Measurements from ENCODE around the gene LMTK2. TPM values are rescaled to one million over a fixed set of nuclear protein-coding genes. Genes with fewer than 3 reads are reported as not detected.

Gene LMTK2
- total RNA-seq, 5 donors from 2014 or later (not counting 1 experiment from before 2014, with no cell fraction given): 15.4 to 26.8 (median 23.4) TPM

DNA sequence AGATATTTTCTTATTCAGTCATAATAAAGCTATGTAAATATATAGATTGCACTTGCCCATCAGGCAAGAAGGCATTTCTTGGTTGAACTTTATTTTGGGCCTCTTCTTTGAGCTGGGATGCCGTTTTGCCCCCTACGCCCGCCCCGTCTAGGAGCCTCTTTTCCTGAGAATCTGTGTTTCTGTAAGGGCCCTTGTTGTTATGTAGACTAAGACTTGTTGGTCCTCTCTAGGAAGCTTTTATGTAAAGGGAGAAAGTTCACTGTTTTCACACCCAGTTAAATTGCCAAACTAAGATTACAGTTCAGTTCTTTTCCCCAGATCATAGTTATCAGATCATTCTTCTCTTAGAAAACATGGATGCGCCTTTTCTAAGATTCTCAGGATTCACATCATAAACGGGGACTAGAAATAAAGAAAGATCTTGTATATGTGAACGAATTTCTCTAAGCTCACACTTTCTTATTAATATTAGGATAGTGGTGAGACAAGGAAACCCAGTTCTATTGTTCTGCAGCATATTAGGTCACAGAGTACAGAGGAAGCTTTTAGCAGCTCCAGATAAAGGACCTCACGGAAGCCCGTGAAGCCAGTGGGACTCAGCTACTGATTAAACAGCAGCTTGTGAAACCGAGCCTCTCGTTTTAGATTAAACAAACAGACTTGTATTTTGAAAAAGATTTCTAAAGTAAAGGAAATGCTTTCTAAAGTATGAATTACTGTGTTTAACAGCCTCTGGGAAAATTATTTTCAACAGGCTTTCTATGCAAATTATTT is 3.8 kb downstream of the LMTK2 start:
- ChIA-PET POLR2A (interaction anchor here (0.5 to 1.4 kb wide), 5 partner anchors 9 to 313 kb away, joined by 3 to 4 read pairs (median 3); no protein-coding TSS in a partner anchor), CTCF (interaction anchor here (0.5 to 1.9 kb wide), 15 partner anchors 10 to 291 kb away, joined by 3 to 10 read pairs (median 4); no protein-coding TSS in a partner anchor)
- H3K27ac Mint-ChIP-seq: no peak overlapping the region
- no peaks in the 10 kb centered on the region for H3K9me3 Mint-ChIP-seq
- Histone ChIP-seq H3K4me1 (ENCODE audit: control insufficient read depth in 1 of 2, extremely low read depth in 1 of 2, insufficient read depth in 2 of 2, low read length in 2 of 2) (peaks cover 10 to 18% of the 10 kb centered on the region in 2 experiments), H3K9me3 (no peaks in the 10 kb centered on the region), H3K36me3 (ENCODE audit: control insufficient read depth in 2 of 2, extremely low read depth in 1 of 2, insufficient read depth in 1 of 2, low read length in 1 of 2) (peaks cover 0 to 6% of the 10 kb centered on the region in 2 donors), H3K27me3 (replicated peaks in 1 of 2; ENCODE audit: control insufficient read depth in 2 of 2, extremely low read depth in 1 of 2, insufficient read depth in 2 of 2, low read length in 1 of 2) (peaks cover 0 to 1% of the 10 kb centered on the region in 2 experiments), H3K27ac (ENCODE audit: low read length) (no peak overlapping the region), H3K4me3 (ENCODE audit: control insufficient read depth in 1 of 2, extremely low read depth in 1 of 2, low read length in 1 of 2) (no peak overlapping the region)
- peaks cover 18% of the 10 kb centered on the region for H3K36me3 Mint-ChIP-seq
- H3K4me1 Mint-ChIP-seq: peaks cover 80 to 83% (median 82%) of the 10 kb centered on the region in 3 donors
- H3K27me3 Mint-ChIP-seq: no peaks in the 10 kb centered on the region
- DNase-seq (no peak), ATAC-seq (replicated peaks in 1 of 4) (no peak)
- no CpG with 5 or more reads among the region's 11 CpGs for WGBS (ENCODE audit: insufficient coverage)
- no peak overlapping the region for H3K4me3 Mint-ChIP-seq

DNA sequence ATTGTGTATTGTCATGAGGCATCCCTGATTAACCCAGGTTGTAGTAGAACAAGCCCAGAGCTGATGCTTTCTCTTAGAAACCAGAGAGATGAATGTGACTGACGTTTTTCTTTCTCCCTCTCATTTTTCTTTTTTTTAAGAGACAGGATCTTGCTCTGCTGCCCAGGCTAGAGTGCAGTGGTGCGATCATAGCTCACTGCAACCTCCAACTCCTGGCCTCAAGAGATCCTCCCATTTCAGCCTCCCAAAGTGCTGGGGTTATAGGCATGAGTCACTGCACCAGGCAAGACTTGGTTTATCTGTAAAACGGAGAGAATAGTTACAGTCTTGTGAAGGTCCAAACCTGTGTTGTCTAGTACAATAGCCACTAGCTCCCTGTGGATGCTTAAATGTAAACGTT is 5.4 kb downstream of the LMTK2 start:
- no CpG with 5 or more reads among the region's 4 CpGs for WGBS (ENCODE audit: insufficient coverage)
- DNase-seq (no peak), ATAC-seq (replicated peaks in 1 of 4) (no peak)
- Histone ChIP-seq H3K27ac (ENCODE audit: low read length) (no peak overlapping the region), H3K4me1 (ENCODE audit: control insufficient read depth in 1 of 2, extremely low read depth in 1 of 2, insufficient read depth in 2 of 2, low read length in 2 of 2) (peaks cover 10 to 12% of the 10 kb centered on the region in 2 experiments), H3K27me3 (replicated peaks in 1 of 2; ENCODE audit: control insufficient read depth in 2 of 2, extremely low read depth in 1 of 2, insufficient read depth in 2 of 2, low read length in 1 of 2) (no peaks in the 10 kb centered on the region), H3K4me3 (ENCODE audit: control insufficient read depth in 1 of 2, extremely low read depth in 1 of 2, low read length in 1 of 2) (no peak overlapping the region), H3K9me3 (no peaks in the 10 kb centered on the region), H3K36me3 (ENCODE audit: control insufficient read depth in 2 of 2, extremely low read depth in 1 of 2, insufficient read depth in 1 of 2, low read length in 1 of 2) (peaks cover 0 to 6% of the 10 kb centered on the region in 2 donors)
- ChIA-PET POLR2A (interaction anchor here in 1 of 2 donors (0.7 kb wide), 1 partner anchor 1808 kb away, joined by 3 read pairs; no protein-coding TSS in a partner anchor), CTCF (interaction anchor here (1.0 to 1.5 kb wide), 3 partner anchors 21 to 138 kb away, joined by 3 to 6 read pairs (median 4); no protein-coding TSS in a partner anchor)
- Mint-ChIP-seq H3K4me1 (peaks cover 77 to 86% (median 83%) of the 10 kb centered on the region in 3 donors), H3K9me3 (no peaks in the 10 kb centered on the region), H3K36me3 (peaks cover 19% of the 10 kb centered on the region), H3K4me3 (peak overlapping the region in 1 of 3 donors; percentile 47), H3K27me3 (no peaks in the 10 kb centered on the region), H3K27ac (no peak overlapping the region)

DNA sequence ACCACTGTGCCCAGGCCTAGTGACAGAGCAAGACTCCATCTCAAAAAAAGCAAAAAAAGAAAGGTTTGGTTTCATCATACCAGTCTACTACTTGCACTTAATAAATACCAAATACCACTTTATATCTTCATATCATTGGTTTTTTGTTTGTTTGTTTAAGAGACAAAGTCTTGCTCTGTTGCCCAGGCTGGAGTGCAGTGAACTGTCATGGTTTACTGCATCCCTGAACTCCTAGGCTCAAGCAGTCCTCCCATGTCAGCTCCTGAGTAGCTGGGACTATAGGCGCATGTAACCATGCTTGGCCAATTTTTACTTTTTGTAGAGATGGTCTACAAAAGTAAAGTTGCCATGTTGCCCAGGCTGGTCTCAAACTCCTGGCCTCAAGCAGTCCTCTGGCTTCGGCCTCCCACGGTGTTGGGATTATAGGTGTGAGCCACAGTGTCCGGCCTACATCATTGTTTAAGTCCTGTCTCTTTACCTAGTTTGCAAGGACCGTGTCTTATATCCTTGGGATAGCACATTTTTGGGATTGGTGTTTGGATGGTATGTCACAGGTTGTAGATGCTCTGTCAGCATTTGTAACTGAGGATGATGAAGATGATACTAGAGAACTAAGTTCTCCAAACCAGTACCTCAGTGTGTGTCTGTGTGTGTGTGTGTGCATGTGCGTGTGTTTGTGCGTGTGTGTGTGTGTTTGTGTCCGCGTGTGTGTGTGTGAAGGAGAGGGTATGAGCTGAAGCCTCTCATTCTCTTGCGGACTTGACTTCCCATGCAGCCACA is 9.3 kb downstream of the LMTK2 start:
- no peak overlapping the region for H3K4me3 Mint-ChIP-seq
- Histone ChIP-seq H3K27ac (ENCODE audit: low read length) (no peak overlapping the region), H3K36me3 (ENCODE audit: control insufficient read depth in 2 of 2, extremely low read depth in 1 of 2, insufficient read depth in 1 of 2, low read length in 1 of 2) (peaks cover 2 to 6% of the 10 kb centered on the region in 2 donors), H3K4me3 (ENCODE audit: control insufficient read depth in 1 of 2, extremely low read depth in 1 of 2, low read length in 1 of 2) (no peak overlapping the region), H3K4me1 (ENCODE audit: control insufficient read depth in 1 of 2, extremely low read depth in 1 of 2, insufficient read depth in 2 of 2, low read length in 2 of 2) (no peaks in the 10 kb centered on the region), H3K9me3 (no peaks in the 10 kb centered on the region), H3K27me3 (replicated peaks in 1 of 2; ENCODE audit: control insufficient read depth in 2 of 2, extremely low read depth in 1 of 2, insufficient read depth in 2 of 2, low read length in 1 of 2) (no peaks in the 10 kb centered on the region)
- ATAC-seq (replicated peaks in 1 of 4): no peak
- no peaks in the 10 kb centered on the region for H3K9me3 Mint-ChIP-seq
- H3K27me3 Mint-ChIP-seq: no peaks in the 10 kb centered on the region
- H3K36me3 Mint-ChIP-seq: peaks cover 28% of the 10 kb centered on the region
- 90% methylated on average over 4 of the region's 10 CpGs for WGBS (ENCODE audit: insufficient coverage)
- POLR2A ChIA-PET: no interaction called here
- H3K4me1 Mint-ChIP-seq: peaks cover 56 to 64% (median 60%) of the 10 kb centered on the region in 3 donors
- no peak overlapping the region for H3K27ac Mint-ChIP-seq
- DNase-seq: no peak
- CTCF ChIA-PET: no interaction called here

DNA sequence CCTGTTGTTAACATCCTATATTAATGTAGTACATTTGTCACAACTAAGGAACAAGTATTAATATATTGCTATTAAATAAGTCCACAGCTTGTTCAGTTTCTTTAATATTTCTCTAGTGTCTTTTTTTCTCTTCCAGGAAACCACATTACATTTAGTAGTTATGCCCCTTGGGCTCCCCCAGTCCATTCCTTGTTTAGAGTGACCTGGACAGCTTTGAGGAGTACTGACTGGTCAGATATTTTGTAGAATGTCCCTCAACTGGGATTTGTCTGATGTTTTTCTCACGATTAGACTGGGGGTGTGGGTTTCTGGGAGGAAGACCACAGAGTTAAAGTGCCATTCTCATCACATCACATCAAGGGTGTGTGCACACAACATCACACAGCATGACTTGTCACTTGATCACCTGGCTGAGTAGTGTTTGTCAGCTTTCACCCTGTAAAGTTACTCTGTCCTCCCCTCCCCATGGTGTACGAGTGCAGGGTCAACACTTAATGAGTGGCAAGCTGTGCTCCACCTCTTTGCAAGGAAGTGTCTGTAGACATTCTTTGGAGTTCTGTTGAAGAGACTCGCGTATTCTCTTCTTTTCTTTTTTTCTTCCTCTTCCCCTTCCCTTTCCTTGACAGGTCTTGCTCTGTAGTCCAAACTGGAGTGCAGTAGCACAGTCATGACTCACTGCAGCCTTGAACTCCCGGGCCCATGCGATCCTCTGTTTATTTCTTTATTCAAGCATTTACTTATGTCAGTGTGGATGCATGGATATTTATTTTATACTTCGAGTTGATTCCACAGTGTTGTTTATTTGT is 10.2 kb downstream of the LMTK2 start:
- peaks cover 23% of the 10 kb centered on the region for H3K36me3 Mint-ChIP-seq
- H3K36me3 ChIP-seq (ENCODE audit: control insufficient read depth in 2 of 2, extremely low read depth in 1 of 2, insufficient read depth in 1 of 2, low read length in 1 of 2): peaks cover 2 to 6% of the 10 kb centered on the region in 2 donors
- H3K27ac Mint-ChIP-seq: no peak overlapping the region
- no peaks in the 10 kb centered on the region for H3K4me1 ChIP-seq (ENCODE audit: control insufficient read depth in 1 of 2, extremely low read depth in 1 of 2, insufficient read depth in 2 of 2, low read length in 2 of 2)
- no peak overlapping the region for H3K4me3 ChIP-seq (ENCODE audit: control insufficient read depth in 1 of 2, extremely low read depth in 1 of 2, low read length in 1 of 2)
- no peak overlapping the region for H3K27ac ChIP-seq (ENCODE audit: low read length)
- H3K27me3 Mint-ChIP-seq: no peaks in the 10 kb centered on the region
- CTCF ChIA-PET: no interaction called here
- no peaks in the 10 kb centered on the region for H3K27me3 ChIP-seq (replicated peaks in 1 of 2; ENCODE audit: control insufficient read depth in 2 of 2, extremely low read depth in 1 of 2, insufficient read depth in 2 of 2, low read length in 1 of 2)
- POLR2A ChIA-PET: no interaction called here
- H3K9me3 Mint-ChIP-seq: no peaks in the 10 kb centered on the region
- DNase-seq: no peak
- H3K4me1 Mint-ChIP-seq: peaks cover 47 to 55% (median 51%) of the 10 kb centered on the region in 3 donors
- WGBS (ENCODE audit: insufficient coverage): 100% methylated on average over 2 of the region's 7 CpGs
- no peak for ATAC-seq (replicated peaks in 1 of 4)
- no peaks in the 10 kb centered on the region for H3K9me3 ChIP-seq
- H3K4me3 Mint-ChIP-seq: no peak overlapping the region

DNA sequence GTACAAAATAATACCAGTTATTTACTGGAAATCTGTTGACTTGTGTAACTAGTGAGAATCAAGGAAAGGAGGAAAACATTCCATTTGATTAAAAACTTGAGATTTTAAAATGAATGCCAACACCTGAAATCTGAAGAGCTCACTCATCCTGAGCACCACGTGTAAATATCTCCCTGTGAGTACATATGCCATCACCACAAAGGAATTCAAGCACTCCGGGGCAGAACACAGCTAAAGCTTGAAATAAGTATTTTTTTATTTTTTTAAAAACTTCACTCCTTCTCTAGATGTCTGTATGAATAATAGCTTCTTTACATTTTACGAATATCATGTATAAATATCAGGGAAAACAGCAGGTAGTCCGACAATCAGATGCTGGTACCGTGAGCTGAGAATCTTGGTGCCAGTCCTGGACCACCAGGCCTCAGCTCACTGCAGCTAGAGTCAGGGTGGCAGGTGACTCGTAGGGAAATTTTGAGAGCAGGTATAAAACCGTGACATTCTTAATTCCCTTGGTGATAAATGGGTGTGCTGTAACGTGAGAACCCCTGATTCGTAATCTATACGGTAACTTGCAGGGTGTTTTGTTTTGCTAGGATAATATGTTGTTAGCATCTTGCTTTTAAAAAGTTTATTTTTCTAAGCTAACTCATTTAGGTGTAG is 12.7 kb downstream of the LMTK2 start:
- Mint-ChIP-seq H3K4me3 (no peak overlapping the region), H3K27ac (no peak overlapping the region), H3K4me1 (peaks cover 31 to 57% (median 45%) of the 10 kb centered on the region in 3 donors), H3K36me3 (peaks cover 19% of the 10 kb centered on the region), H3K9me3 (no peaks in the 10 kb centered on the region), H3K27me3 (no peaks in the 10 kb centered on the region)
- Histone ChIP-seq H3K4me3 (ENCODE audit: control insufficient read depth in 1 of 2, extremely low read depth in 1 of 2, low read length in 1 of 2) (no peak overlapping the region), H3K36me3 (ENCODE audit: control insufficient read depth in 2 of 2, extremely low read depth in 1 of 2, insufficient read depth in 1 of 2, low read length in 1 of 2) (peaks cover 2 to 6% of the 10 kb centered on the region in 2 donors), H3K27me3 (replicated peaks in 1 of 2; ENCODE audit: control insufficient read depth in 2 of 2, extremely low read depth in 1 of 2, insufficient read depth in 2 of 2, low read length in 1 of 2) (no peaks in the 10 kb centered on the region), H3K4me1 (ENCODE audit: control insufficient read depth in 1 of 2, extremely low read depth in 1 of 2, insufficient read depth in 2 of 2, low read length in 2 of 2) (no peaks in the 10 kb centered on the region), H3K9me3 (no peaks in the 10 kb centered on the region), H3K27ac (ENCODE audit: low read length) (no peak overlapping the region)
- ATAC-seq (replicated peaks in 1 of 4) (no peak), DNase-seq (no peak)
- 88% methylated on average over 4 of the region's 10 CpGs for WGBS (ENCODE audit: insufficient coverage)
- ChIA-PET POLR2A (interaction anchor here (0.6 to 1.3 kb wide), 5 partner anchors 9 to 115 kb away, joined by 3 to 8 read pairs (median 4); partner anchors contain the start of gene LMTK2 (in 1 of the 2)), CTCF (interaction anchor here in 1 of 2 donors (0.6 to 1.4 kb wide), 2 partner anchors 9 to 408 kb away, joined by 4 to 7 read pairs; no protein-coding TSS in a partner anchor)

Measured in T-cell (primary cell).